IPS DF 4.7 (cell line): ENCODE data around the gene COL6A5.

Source experiments
- DNase-seq: peaks from one replicate; pipeline ENCODE4 v3.0.0-alpha.2; 2013; ENCODE audit warnings: low spot score; ENCODE audit errors: extremely low read depth

The COL6A5 gene

GRCh38 chr3:130516645-130517512 lies 171.4 kb downstream of the COL6A5 start, which contains the start of gene COL6A6:
TSS of gene COL6A6 (plus strand) at chr3:130517177. CDS start at chr3:130560365, 43,188 bp downstream.
- DNase-seq: no peak

- DNase-seq: no peak
Observed at GRCh38 chr3:130517602-130518001, 172.1 kb downstream of the COL6A5 start.

- DNase-seq: no peak
Observed at GRCh38 chr3:130519754-130520153, 174.3 kb downstream of the COL6A5 start.

GRCh38 chr3:130522399-130522798 lies 176.9 kb downstream of the COL6A5 start:
- no peak for DNase-seq

GRCh38 chr3:130527426-130527825 lies 182.0 kb downstream of the COL6A5 start:
- no peak for DNase-seq

GRCh38 chr3:130528120-130528519 lies 182.6 kb downstream of the COL6A5 start:
- DNase-seq: no peak

- no peak for DNase-seq
Observed at GRCh38 chr3:130529486-130530215, 184.2 kb downstream of the COL6A5 start.

GRCh38 chr3:130533247-130533646 lies 187.8 kb downstream of the COL6A5 start:
- no peak for DNase-seq
